Sciatic nerve (tissue), 2 donors: Measurements from ENCODE around the gene PEX10. TPM values are rescaled to one million over a fixed set of nuclear protein-coding genes. Genes with fewer than 3 reads are reported as not detected.
A peak's percentile ranks its signal among the peaks of the same experiment; 100 is the strongest.

Experiments used
- ATAC-seq: fragments of 200-7000 bp; cut with Tn5 transposase; one replicate; pipeline ENCODE4 v1.9.1; 2020; ENCODE audit warnings: mild to moderate bottlenecking, moderate library complexity
- DNase-seq: peaks from one replicate; pipeline ENCODE4 v3.0.0-alpha.2; 2020; ENCODE audit warnings: low spot score
- intact Hi-C: fragments of 100-400 bp; cut with DNase I; formaldehyde crosslinking; loops from one replicate; pipeline ENCODE4 v1.14.2; 2022
- total RNA-seq: library from RNA; stranded (reverse); fragmentation: NEBNext Ultra II Directional; extraction: Animal tissue kit (Norgen Biotek cat#: 25700); gene quantifications from one replicate; pipeline ENCODE4 v1.2.1, GENCODE V29; 2021
- donor health status: DM: no; HTN: no; CAD: no.
- donor health status: DM: no; HTN: no; CAD: no.

Gene PEX10
- total RNA-seq, 1 donor from 2014 or later: 18.1 TPM

- intact Hi-C loops: no loop called here
- DNase-seq: peak; percentile 55
- no peak for ATAC-seq
These were observed 39.5 kb downstream of the PEX10 start for GRCh38 chr1:2372551-2373490.

- DNase-seq: peak; percentile 13
- intact Hi-C loops: no loop called here
- no peak for ATAC-seq
These were observed 44.2 kb downstream of the PEX10 start for GRCh38 chr1:2368053-2368744.

GRCh38 chr1:2363847-2364513 lies 48.4 kb downstream of the PEX10 start:
- intact Hi-C loops: no loop called here
- DNase-seq (no peak), ATAC-seq (no peak)

- DNase-seq (no peak), ATAC-seq (no peak)
- intact Hi-C loops: no loop called here
These were observed 51.6 kb downstream of the PEX10 start for GRCh38 chr1:2360588-2361364.

GRCh38 chr1:2358651-2359640 lies 53.4 kb downstream of the PEX10 start:
- no peak for ATAC-seq
- intact Hi-C loops: no loop called here
- no peak for DNase-seq

- ATAC-seq: no peak
- DNase-seq: no peak
- intact Hi-C loops: no loop called here
These were observed 54.3 kb downstream of the PEX10 start for GRCh38 chr1:2358072-2358471.

- ATAC-seq: no peak
- intact Hi-C loops: no loop called here
- no peak for DNase-seq
These were observed 55.2 kb downstream of the PEX10 start for GRCh38 chr1:2356911-2357845.

GRCh38 chr1:2356401-2356800 lies 56.0 kb downstream of the PEX10 start:
- no peak for DNase-seq
- no peak for ATAC-seq
- intact Hi-C loops: no loop called here

- ATAC-seq (no peak), DNase-seq (no peak)
- intact Hi-C loops: no loop called here
These were observed 56.7 kb downstream of the PEX10 start for GRCh38 chr1:2355373-2356261.

- DNase-seq: no peak
- no peak for ATAC-seq
- intact Hi-C loops: no loop called here
These were observed 57.6 kb downstream of the PEX10 start for GRCh38 chr1:2354511-2355372.

Other genes with a start within 250 kb of the PEX10 start
- gene FAAP20, start 217.8 kb downstream of the PEX10 start, total RNA-seq: 43.0 TPM
- gene SKI, start 184.2 kb downstream of the PEX10 start, total RNA-seq: 108 TPM
- gene MORN1, start 21.0 kb downstream of the PEX10 start, total RNA-seq: 16.4 TPM
- gene RER1, start 20.7 kb downstream of the PEX10 start, total RNA-seq: 87.3 TPM
- 1.1 TPM for gene PLCH2, start 63.7 kb upstream of the PEX10 start, total RNA-seq
- 32.3 TPM for gene PANK4, start 114.0 kb upstream of the PEX10 start, total RNA-seq
- gene HES5, start 117.7 kb upstream of the PEX10 start, total RNA-seq: 2.1 TPM
- 73.3 TPM for gene TNFRSF14, start 143.8 kb upstream of the PEX10 start, total RNA-seq
- 23.9 TPM for gene PRXL2B, start 174.2 kb upstream of the PEX10 start, total RNA-seq
- gene MMEL1, start 220.5 kb upstream of the PEX10 start, total RNA-seq: 1.7 TPM